ENCODE data around the gene CREM. TPM values are rescaled to one million over a fixed set of nuclear protein-coding genes. Genes with fewer than 3 reads are reported as not detected.

The CREM gene
- total RNA-seq, 1 experiment from 2014 or later: 20.0 TPM

DNA sequence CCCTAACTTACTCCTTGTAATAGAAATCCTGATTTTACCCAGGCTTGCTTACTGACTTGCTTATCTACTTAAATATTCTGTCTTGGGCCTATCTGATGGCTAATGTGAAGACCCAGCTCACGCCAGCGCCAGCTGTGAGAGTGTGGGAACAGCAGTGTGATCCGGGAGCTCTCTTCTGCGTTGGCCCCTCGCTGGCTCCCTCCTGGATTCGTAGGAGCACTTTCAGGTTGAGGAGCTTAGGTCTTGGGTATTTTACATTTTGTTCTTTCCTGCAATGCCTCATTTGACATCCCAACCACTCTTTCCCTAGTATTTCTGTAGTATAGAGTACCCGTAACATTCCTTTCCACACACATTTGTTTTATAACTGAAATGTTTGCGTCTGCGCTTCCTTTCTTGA, 51.7 kb downstream of the CREM start:
- Histone ChIP-seq H3K9ac (ENCODE audit: extremely low read depth, insufficient read length, low read length) (no peak overlapping the region), H4K20me1 (ENCODE audit: control insufficient read depth, insufficient read depth, insufficient read length) (no peaks in the 10 kb centered on the region), H2AK5ac (ENCODE audit: insufficient read length, low read length) (no peak overlapping the region), H2BK15ac (ENCODE audit: low read depth, low read length) (no peak overlapping the region), H2BK5ac (ENCODE audit: insufficient read length, low read length) (no peak overlapping the region), H2AFZ (ENCODE audit: low read length) (no peak overlapping the region), H4K91ac (ENCODE audit: insufficient read length, low read depth, low read length) (no peak overlapping the region), H3K9me3 (ENCODE audit: control insufficient read depth, low read depth, low read length) (no peaks in the 10 kb centered on the region), H4K5ac (ENCODE audit: insufficient read length, low read depth, low read length) (no peak overlapping the region), H3K23ac (ENCODE audit: insufficient read length, low read depth, low read length) (no peak overlapping the region), H3K27ac (ENCODE audit: insufficient read length, low read depth, low read length) (no peak overlapping the region), H3K56ac (ENCODE audit: insufficient read length, low read depth, low read length) (no peak overlapping the region), H2BK20ac (ENCODE audit: low read depth, low read length, poor library complexity, severe bottlenecking) (no peak overlapping the region), H3K23me2 (ENCODE audit: insufficient read length, low read depth, low read length, poor library complexity, severe bottlenecking) (no peaks in the 10 kb centered on the region), H3T11ph (ENCODE audit: low read length) (no peak overlapping the region), H3K27me3 (ENCODE audit: insufficient read depth, low read length) (no peaks in the 10 kb centered on the region), H4K8ac (replicated peaks; ENCODE audit: insufficient read length, low read depth, low read length) (no peak overlapping the region), H3K14ac (ENCODE audit: insufficient read depth, low read length) (no peak overlapping the region), H3K18ac (ENCODE audit: insufficient read length, low read depth, low read length) (no peak overlapping the region), H2BK120ac (ENCODE audit: low read depth, low read length, poor library complexity, severe bottlenecking) (no peak overlapping the region), H3K4me1 (ENCODE audit: insufficient read depth, low read length) (no peaks in the 10 kb centered on the region), H3K79me2 (ENCODE audit: insufficient read depth, low read length) (no peaks in the 10 kb centered on the region), H3K4me2 (ENCODE audit: insufficient read depth, insufficient read length, low read length) (no peak overlapping the region), H3K79me1 (ENCODE audit: insufficient read depth, low read depth, low read length, poor library complexity, severe bottlenecking) (no peaks in the 10 kb centered on the region), H3K4ac (ENCODE audit: low read depth, low read length) (no peak overlapping the region), H2BK12ac (ENCODE audit: insufficient read length, low read depth, low read length) (no peak overlapping the region)
- TF ChIP-seq, protein P1, sequence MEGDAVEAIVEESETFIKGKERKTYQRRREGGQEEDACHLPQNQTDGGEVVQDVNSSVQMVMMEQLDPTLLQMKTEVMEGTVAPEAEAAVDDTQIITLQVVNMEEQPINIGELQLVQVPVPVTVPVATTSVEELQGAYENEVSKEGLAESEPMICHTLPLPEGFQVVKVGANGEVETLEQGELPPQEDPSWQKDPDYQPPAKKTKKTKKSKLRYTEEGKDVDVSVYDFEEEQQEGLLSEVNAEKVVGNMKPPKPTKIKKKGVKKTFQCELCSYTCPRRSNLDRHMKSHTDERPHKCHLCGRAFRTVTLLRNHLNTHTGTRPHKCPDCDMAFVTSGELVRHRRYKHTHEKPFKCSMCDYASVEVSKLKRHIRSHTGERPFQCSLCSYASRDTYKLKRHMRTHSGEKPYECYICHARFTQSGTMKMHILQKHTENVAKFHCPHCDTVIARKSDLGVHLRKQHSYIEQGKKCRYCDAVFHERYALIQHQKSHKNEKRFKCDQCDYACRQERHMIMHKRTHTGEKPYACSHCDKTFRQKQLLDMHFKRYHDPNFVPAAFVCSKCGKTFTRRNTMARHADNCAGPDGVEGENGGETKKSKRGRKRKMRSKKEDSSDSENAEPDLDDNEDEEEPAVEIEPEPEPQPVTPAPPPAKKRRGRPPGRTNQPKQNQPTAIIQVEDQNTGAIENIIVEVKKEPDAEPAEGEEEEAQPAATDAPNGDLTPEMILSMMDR (conservative IDR thresholded peaks at IDR 0.05): no peak
- WGBS (ENCODE audit: extremely low coverage, insufficient read length, low lambda C conversion rate): no CpG with 5 or more reads among the region's 9 CpGs
- Mint-ChIP-seq H3K9me3 (no peaks in the 10 kb centered on the region), H3K4me1 (peaks cover 6 to 15% of the 10 kb centered on the region in 2 experiments), H3K36me3 (ENCODE audit: insufficient read depth in 1 of 3, low read depth in 3 of 3) (no peaks in the 10 kb centered on the region), H3K4me3 (no peak overlapping the region), H3K27me3 (ENCODE audit: low read depth) (no peaks in the 10 kb centered on the region), H3K27ac (no peak overlapping the region; a peak in 1 of 7 replicates)
- no peak for DNase-seq
